MM.1S (cell line): ENCODE measurements around the gene PNN.

Experiments used
- DNase-seq: peaks from one replicate; pipeline ENCODE4 v3.0.0-alpha.2; 2015
- H2AFZ ChIP-seq: fragments of 300-600 bp; sonication (generic); 2 replicates; pipeline ENCODE4 v1.6.0; 2016; ENCODE audit warnings: antibody characterized with exemption, low read length
- H3F3A ChIP-seq: fragments of 300-600 bp; sonication (generic); 2 replicates; pipeline ENCODE4 v1.6.1; 2016; ENCODE audit warnings: mild to moderate bottlenecking, antibody characterized with exemption, low read length, moderate library complexity, mixed read lengths; ENCODE audit not compliant: insufficient read depth
- H3K27ac ChIP-seq: fragments of 300-600 bp; sonication (generic); 2 replicates; pipeline ENCODE4 v1.5.1; 2016; ENCODE audit warnings: mild to moderate bottlenecking, low read length
- H3K27me3 ChIP-seq: fragments of 300-600 bp; sonication (generic); replicated peaks from 2 replicates; pipeline ENCODE4 v1.6.0; 2016; ENCODE audit warnings: low read length; ENCODE audit not compliant: insufficient read depth
- H3K36me3 ChIP-seq: fragments of 300-600 bp; sonication (generic); replicated peaks from 2 replicates; pipeline ENCODE4 v1.6.1; 2016; ENCODE audit warnings: mild to moderate bottlenecking, low read length, mixed read lengths; ENCODE audit not compliant: insufficient read depth
- H3K4me1 ChIP-seq: fragments of 300-600 bp; sonication (generic); 2 replicates; pipeline ENCODE4 v1.6.1; 2016; ENCODE audit warnings: low read length, mixed read lengths
- H3K4me2 ChIP-seq: fragments of 300-600 bp; sonication (generic); 2 replicates; pipeline ENCODE4 v1.6.0; 2016; ENCODE audit warnings: low read depth, low read length
- H3K4me3 ChIP-seq: fragments of 300-600 bp; sonication (generic); 2 replicates; pipeline ENCODE4 v1.5.1; 2016; ENCODE audit warnings: low read length, mixed read lengths
- H3K79me2 ChIP-seq: fragments of 300-600 bp; sonication (generic); 2 replicates; pipeline ENCODE4 v1.6.1; 2016; ENCODE audit warnings: mixed run types, low read length, mixed read lengths
- H3K9ac ChIP-seq: fragments of 300-600 bp; sonication (generic); 2 replicates; pipeline ENCODE4 v1.6.1; 2016; ENCODE audit warnings: low read length, mixed read lengths
- H3K9me2 ChIP-seq: fragments of 300-600 bp; sonication (generic); replicated peaks from 2 replicates; pipeline ENCODE4 v1.6.1; 2016; ENCODE audit warnings: mild to moderate bottlenecking, low read length, mixed read lengths; ENCODE audit not compliant: insufficient read depth
- H3K9me3 ChIP-seq: fragments of 300-600 bp; sonication (generic); replicated peaks from 2 replicates; pipeline ENCODE4 v1.6.1; 2016; ENCODE audit warnings: mild to moderate bottlenecking, low read length, mixed read lengths; ENCODE audit not compliant: insufficient read depth
- H4K20me1 ChIP-seq: fragments of 300-600 bp; sonication (generic); 2 replicates; pipeline ENCODE4 v1.6.1; 2016; ENCODE audit warnings: mild to moderate bottlenecking, low read length, moderate library complexity, mixed read lengths; ENCODE audit not compliant: insufficient read depth
- EZH2 ChIP-seq: fragments of 300-600 bp; sonication (generic); optimal IDR thresholded peaks from 2 replicates; pipeline ENCODE3; 2017; ENCODE audit warnings: low read depth, mild to moderate bottlenecking, antibody characterized with exemption, low read length, mixed read lengths
- EZH2phosphoT487 ChIP-seq: fragments of 300-600 bp; sonication (generic); IDR thresholded peaks from 2 replicates; pipeline ENCODE4 v1.6.1; 2018; ENCODE audit warnings: antibody characterized with exemption, low read length
- TF ChIP-seq, protein P1 (sequence below): fragments of 300-600 bp; sonication (generic); IDR thresholded peaks from 2 replicates; pipeline ENCODE4 v1.5.1; 2016; ENCODE audit warnings: antibody characterized with exemption, low read length, mixed read lengths

The PNN gene

DNA sequence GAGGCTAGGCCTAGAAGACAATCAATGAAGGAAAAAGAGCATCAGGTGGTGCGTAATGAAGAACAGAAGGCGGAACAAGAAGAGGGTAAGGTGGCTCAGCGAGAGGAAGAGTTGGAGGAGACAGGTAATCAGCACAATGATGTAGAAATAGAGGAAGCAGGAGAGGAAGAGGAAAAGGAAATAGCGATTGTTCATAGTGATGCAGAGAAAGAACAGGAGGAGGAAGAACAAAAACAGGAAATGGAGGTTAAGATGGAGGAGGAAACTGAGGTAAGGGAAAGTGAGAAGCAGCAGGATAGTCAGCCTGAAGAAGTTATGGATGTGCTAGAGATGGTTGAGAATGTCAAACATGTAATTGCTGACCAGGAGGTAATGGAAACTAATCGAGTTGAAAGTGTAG, 5.5 kb downstream of the PNN start:
- H3K36me3 ChIP-seq = peaks cover 3% of the 10 kb centered on the region; the same call in 1 of the 2 replicates
- H3K9me2 ChIP-seq = no peaks in the 10 kb centered on the region
- no peak overlapping the region for H3K4me3 ChIP-seq
- H4K20me1 ChIP-seq = no peaks in the 10 kb centered on the region
- no peaks in the 10 kb centered on the region for H3K27me3 ChIP-seq
- TF ChIP-seq, protein P1, sequence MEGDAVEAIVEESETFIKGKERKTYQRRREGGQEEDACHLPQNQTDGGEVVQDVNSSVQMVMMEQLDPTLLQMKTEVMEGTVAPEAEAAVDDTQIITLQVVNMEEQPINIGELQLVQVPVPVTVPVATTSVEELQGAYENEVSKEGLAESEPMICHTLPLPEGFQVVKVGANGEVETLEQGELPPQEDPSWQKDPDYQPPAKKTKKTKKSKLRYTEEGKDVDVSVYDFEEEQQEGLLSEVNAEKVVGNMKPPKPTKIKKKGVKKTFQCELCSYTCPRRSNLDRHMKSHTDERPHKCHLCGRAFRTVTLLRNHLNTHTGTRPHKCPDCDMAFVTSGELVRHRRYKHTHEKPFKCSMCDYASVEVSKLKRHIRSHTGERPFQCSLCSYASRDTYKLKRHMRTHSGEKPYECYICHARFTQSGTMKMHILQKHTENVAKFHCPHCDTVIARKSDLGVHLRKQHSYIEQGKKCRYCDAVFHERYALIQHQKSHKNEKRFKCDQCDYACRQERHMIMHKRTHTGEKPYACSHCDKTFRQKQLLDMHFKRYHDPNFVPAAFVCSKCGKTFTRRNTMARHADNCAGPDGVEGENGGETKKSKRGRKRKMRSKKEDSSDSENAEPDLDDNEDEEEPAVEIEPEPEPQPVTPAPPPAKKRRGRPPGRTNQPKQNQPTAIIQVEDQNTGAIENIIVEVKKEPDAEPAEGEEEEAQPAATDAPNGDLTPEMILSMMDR = no peak
- TF ChIP-seq EZH2phosphoT487 (no peak), EZH2 (no peak)
- H3K4me1 ChIP-seq = no peaks in the 10 kb centered on the region
- H3F3A ChIP-seq = no peaks in the 10 kb centered on the region
- no peak overlapping the region for H3K4me2 ChIP-seq
- H3K79me2 ChIP-seq = peaks cover 22% of the 10 kb centered on the region
- H3K9me3 ChIP-seq = no peaks in the 10 kb centered on the region
- H3K9ac ChIP-seq = no peak overlapping the region
- no peak for DNase-seq
- no peak overlapping the region for H3K27ac ChIP-seq
- no peak overlapping the region for H2AFZ ChIP-seq

DNA sequence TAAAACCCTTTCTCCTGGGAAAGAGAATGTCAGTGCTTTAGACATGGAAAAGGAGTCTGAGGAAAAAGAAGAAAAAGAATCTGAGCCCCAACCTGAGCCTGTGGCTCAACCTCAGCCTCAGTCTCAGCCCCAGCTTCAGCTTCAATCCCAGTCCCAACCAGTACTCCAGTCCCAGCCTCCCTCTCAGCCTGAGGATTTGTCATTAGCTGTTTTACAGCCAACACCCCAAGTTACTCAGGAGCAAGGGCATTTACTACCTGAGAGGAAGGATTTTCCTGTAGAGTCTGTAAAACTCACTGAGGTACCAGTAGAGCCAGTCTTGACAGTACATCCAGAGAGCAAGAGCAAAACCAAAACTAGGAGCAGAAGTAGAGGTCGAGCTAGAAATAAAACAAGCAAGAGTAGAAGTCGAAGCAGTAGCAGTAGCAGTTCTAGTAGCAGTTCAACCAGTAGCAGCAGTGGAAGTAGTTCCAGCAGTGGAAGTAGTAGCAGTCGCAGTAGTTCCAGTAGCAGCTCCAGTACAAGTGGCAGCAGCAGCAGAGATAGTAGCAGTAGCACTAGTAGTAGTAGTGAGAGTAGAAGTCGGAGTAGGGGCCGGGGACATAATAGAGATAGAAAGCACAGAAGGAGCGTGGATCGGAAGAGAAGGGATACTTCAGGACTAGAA, 6.1 kb downstream of the PNN start:
- Histone ChIP-seq H4K20me1 (no peaks in the 10 kb centered on the region), H3K27me3 (no peaks in the 10 kb centered on the region), H3K79me2 (peaks cover 16% of the 10 kb centered on the region), H3K9me3 (no peaks in the 10 kb centered on the region), H3K4me3 (no peak overlapping the region), H3K36me3 (peaks cover 3% of the 10 kb centered on the region; the same call in 1 of the 2 replicates), H3K4me1 (no peaks in the 10 kb centered on the region), H3K9ac (no peak overlapping the region), H2AFZ (no peak overlapping the region), H3K4me2 (no peak overlapping the region), H3K27ac (no peak overlapping the region), H3K9me2 (no peaks in the 10 kb centered on the region), H3F3A (no peaks in the 10 kb centered on the region)
- no peak for TF ChIP-seq EZH2phosphoT487
- TF ChIP-seq, protein P1 = no peak
- TF ChIP-seq EZH2 = no peak
- no peak for DNase-seq

DNA sequence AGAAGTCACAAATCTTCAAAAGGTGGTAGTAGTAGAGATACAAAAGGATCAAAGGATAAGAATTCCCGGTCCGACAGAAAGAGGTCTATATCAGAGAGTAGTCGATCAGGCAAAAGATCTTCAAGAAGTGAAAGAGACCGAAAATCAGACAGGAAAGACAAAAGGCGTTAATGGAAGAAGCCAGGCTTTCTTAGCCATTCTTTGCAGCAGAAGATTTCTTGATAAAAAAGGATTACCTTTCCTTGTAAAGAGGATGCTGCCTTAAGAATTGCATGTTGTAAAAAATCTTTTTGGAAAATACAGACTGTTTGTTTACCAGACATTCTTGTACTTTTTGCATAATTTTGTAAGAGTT, 6.6 kb downstream of the PNN start:
- Histone ChIP-seq H3K9ac (no peak overlapping the region), H3K4me3 (no peak overlapping the region), H3K27ac (no peak overlapping the region), H3K9me3 (no peaks in the 10 kb centered on the region), H4K20me1 (no peaks in the 10 kb centered on the region), H3K36me3 (peaks cover 2% of the 10 kb centered on the region; the same call in 1 of the 2 replicates), H3K4me2 (no peak overlapping the region), H3K27me3 (no peaks in the 10 kb centered on the region), H3F3A (no peaks in the 10 kb centered on the region), H3K79me2 (peaks cover 11% of the 10 kb centered on the region), H3K4me1 (no peaks in the 10 kb centered on the region), H3K9me2 (no peaks in the 10 kb centered on the region), H2AFZ (no peak overlapping the region)
- DNase-seq = no peak
- no peak for TF ChIP-seq EZH2phosphoT487
- TF ChIP-seq, protein P1 = no peak
- no peak for TF ChIP-seq EZH2
